Fibroblast of pulmonary artery (primary cell): ENCODE measurements around the gene SLC23A2.

Experiments used
- DNase-seq: peaks from one replicate; pipeline ENCODE4 v3.0.0-alpha.2; 2010; ENCODE audit warnings: low read depth
- H3K4me3 ChIP-seq: replicated peaks from 2 replicates; pipeline ENCODE4 v1.5.1; 2011; ENCODE audit warnings: low read depth, mild to moderate bottlenecking, control low read depth, low read length, moderate library complexity
- TF ChIP-seq, protein P1 (sequence below): IDR thresholded peaks from 2 replicates; pipeline ENCODE4 v1.5.1; 2011; ENCODE audit warnings: mild to moderate bottlenecking, control low read depth, low read length, inconsistent platforms; ENCODE audit errors: missing control alignments

SLC23A2 gene

GRCh38 chr20:4894409-4894808 lies 106.9 kb downstream of the SLC23A2 start:
- no peak overlapping the region for H3K4me3 ChIP-seq
- DNase-seq: no peak
- TF ChIP-seq, protein P1, sequence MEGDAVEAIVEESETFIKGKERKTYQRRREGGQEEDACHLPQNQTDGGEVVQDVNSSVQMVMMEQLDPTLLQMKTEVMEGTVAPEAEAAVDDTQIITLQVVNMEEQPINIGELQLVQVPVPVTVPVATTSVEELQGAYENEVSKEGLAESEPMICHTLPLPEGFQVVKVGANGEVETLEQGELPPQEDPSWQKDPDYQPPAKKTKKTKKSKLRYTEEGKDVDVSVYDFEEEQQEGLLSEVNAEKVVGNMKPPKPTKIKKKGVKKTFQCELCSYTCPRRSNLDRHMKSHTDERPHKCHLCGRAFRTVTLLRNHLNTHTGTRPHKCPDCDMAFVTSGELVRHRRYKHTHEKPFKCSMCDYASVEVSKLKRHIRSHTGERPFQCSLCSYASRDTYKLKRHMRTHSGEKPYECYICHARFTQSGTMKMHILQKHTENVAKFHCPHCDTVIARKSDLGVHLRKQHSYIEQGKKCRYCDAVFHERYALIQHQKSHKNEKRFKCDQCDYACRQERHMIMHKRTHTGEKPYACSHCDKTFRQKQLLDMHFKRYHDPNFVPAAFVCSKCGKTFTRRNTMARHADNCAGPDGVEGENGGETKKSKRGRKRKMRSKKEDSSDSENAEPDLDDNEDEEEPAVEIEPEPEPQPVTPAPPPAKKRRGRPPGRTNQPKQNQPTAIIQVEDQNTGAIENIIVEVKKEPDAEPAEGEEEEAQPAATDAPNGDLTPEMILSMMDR: no peak

GRCh38 chr20:4893709-4894108 lies 107.6 kb downstream of the SLC23A2 start:
- no peak for DNase-seq
- H3K4me3 ChIP-seq: no peak overlapping the region
- TF ChIP-seq, protein P1: no peak

DNA sequence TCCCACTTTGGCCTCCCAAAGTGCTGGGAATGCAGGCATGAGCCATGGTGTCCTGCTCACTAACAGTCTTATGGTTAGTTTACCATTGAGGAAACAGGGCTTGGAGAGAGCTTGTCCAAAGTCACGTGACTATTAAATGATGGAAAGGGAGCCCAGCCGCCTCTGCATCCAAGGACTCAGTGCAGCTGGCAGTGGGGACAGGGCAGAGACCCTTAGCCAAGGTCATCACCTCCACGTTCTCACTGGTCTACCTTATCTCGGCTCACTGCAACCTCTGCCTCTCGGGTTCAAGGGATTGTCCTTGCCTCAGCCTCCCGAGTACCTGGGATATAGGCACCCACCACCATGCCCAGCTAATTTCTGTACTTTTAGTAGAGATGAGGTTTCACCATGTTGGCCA lies 109.3 kb downstream of the SLC23A2 start:
- TF ChIP-seq, protein P1: no peak
- DNase-seq: no peak
- H3K4me3 ChIP-seq: no peak overlapping the region

- TF ChIP-seq, protein P1: no peak
- H3K4me3 ChIP-seq: no peak overlapping the region
- DNase-seq: no peak
These were observed 110.0 kb downstream of the SLC23A2 start for GRCh38 chr20:4891190-4891763.

DNA sequence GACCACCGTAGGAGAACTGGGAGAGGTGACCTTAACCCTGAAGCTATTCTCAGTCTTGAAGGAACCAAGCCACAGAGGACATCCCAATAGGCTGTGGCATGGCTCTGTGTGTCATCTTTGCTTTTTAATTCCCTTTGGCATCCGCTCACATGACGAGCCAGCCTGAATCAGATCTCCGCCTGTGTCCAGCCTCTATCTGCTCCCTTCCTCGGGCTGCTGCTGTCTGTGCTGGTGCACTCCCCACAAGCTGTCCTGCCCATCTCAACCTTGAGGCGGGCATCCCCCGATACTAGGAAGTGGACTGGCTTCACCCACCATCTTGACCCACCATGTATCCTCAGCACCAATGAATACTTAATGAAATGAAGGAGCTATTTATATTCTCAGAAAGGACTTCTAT lies 111.9 kb downstream of the SLC23A2 start:
- TF ChIP-seq, protein P1: no peak
- no peak overlapping the region for H3K4me3 ChIP-seq
- DNase-seq: no peak

GRCh38 chr20:4887586-4887985 lies 113.7 kb downstream of the SLC23A2 start:
- TF ChIP-seq, protein P1: no peak
- H3K4me3 ChIP-seq: no peak overlapping the region
- no peak for DNase-seq
